HPDE6-E6E7 (cell line): ENCODE results near the gene COMMD10.

Experiments used
- DNase-seq: peaks from one replicate; pipeline ENCODE4 v3.0.0; 2011; ENCODE audit warnings: missing footprints; ENCODE audit errors: extremely low spot score

COMMD10 gene

DNA sequence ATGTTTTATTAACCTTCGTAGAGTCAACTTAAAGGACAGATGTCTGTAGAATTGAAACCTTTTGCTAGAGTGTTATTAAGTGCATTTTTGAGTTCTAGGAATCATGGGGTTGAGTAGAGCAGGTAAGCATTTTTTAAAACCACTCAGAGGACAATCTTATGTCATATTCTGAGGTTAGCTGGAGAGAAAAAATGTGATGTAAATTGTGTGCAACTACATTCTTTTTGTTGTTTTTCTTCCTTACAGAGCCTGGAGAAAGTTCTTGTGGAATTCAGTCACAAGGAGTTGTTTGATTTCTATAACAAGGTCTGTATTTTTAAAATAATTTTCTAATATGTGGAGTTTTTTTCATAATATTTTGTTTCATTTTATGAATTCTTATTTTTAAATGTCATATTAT is 206.4 kb downstream of the COMMD10 start:
- no peak for DNase-seq

DNA sequence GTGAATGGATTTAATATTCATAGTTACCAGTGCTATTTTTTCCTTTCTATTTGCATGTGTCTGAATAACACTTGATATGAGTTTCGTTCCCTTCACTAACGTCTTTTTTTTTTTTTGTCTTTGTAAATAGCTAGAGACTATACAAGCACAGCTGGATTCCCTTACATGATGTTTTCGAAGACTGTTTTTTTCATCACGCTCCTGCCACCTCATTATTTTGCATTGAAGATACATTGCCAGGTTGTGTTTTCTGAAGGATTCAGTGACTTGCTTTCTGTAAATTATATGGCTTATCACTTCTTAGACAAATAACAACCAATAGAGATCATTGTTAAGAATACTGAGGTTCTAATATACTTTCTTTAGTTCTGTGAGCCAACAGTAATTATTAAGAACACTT is 207.5 kb downstream of the COMMD10 start:
- DNase-seq = no peak

DNA sequence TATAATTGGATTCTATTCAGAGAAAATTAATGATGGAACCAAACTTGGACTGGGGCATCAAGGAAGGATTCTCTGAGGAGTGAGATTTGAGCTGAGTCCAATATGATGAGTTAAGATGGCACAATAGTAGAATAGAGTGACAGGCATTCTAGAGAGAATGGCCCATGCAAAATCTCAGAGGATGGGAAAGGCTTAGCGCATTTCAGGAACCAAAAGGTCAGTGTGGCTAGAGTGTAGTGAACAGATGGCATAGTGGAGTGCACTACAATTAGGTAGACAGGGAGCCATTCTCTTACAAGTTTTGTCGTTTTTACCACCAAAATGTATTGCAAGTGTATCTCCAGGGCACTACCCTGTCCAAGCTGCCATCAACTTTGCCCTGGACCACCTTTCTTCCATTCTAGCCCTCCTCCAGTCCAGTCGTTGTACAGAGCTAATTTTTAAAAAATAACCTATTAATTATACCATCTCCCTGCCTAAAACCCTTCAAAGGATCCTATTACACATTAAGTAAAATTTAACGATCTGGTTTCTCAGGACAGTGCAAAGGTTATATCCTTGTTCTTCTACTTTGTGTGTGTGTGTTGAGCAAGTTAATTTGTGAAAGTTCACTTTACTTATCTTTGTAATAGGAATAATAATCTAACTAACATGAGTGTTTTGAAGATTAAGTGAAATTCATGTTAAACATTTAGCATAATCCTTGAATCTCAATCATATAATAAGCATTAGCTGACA is 211.7 kb downstream of the COMMD10 start:
- no peak for DNase-seq

DNA sequence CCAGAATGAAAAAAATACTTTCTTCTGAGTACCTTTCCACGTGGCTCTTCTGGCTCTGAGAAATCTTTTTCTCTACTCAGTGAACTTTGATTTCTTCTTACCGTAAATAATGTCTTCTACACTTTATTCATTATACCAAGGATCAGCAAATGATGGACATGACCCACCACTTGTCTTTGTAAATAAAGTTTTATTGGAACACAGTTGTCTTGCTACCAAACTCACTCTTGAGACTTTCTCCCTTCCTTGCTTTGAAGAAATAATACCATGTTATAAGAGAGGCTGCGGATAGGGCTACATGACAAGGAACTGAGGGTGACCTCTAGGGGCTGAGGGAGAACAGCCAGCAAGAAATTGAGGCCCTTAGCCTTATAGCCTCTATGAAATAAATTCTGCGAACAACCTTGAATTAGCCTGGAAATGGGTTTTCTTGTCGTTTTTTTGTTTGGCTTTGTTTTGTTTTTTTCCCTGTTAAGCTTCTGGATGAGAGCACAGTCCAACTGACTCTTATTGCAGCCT is 212.5 kb downstream of the COMMD10 start:
- DNase-seq = no peak

DNA sequence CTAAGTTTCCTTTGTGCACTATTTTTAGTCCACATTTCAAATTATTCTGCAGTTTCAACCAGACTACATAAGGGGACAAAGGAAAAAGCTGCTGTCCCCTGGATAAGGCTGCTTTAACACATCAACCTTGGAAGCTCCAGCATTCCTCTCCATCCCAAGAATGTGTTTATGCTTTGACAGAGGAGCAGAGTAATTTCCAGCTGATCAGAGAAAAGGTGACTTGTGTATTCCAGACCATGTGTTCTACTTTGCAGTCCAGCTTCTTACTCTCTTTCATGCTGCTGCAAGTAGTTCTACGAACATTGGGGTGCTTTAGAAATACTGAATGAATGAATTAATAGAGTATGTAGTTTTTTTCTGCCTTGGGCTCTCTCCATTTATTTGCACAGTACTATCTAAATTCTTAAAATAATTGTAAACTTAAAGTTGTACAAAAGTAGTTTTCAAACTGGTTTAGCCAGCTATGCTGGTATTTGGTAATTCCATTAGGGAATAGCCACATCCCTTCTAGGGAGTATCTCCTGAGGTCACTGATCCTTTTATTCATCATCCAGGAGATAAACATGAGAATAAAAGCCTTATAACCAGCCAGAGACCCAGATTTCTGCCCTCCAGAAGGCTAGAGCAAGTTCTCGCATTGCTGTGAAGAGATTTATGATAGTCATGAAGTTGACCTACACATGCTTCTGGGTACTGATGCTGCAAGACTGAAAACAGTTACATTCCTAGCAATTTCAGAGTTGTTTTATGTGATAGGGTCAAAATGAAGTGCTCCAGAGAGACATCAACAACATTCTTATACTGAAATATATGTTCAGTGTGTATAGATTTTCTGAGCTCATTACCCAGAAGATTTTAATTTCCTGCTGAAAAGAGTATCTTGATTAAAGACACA is 215.2 kb downstream of the COMMD10 start:
- no peak for DNase-seq

DNA sequence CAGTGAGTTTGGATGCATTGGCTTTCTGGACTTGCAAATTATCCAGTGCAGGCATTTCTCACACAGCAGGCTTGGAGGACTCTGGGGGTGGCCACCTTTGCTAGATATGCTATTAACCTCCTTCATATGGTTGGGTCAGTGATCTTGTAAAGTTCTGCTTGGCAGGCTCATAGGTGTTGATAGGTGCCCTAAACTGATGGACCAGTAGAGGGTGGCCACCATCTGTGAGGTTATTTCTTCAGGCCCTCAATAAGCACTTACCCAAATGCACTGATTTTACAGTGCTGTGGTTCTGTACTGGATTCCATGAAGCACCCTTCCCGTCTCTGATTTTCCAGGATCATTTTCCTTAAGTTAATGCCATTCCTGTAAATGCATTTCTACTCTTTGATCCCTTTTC is 216.3 kb downstream of the COMMD10 start:
- DNase-seq = no peak

DNA sequence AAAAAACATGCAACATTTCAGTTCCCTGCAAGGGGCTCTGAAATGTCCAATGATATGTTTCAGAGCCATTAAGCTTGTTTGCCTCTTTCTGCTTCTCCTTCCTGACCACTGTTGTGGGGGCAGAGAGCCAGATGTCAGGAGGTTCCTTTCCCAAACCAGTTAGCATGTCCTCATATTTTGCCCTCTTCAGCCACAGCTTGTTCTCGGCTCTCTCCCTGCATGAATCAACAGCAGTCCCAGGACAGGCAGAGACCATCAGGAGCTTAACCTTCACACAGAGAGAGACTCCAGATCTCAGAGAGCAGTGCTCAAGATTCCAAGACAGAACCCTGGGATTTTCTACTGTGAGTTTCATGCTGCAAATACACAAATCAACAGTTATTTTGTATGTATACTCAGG is 218.5 kb downstream of the COMMD10 start:
- DNase-seq = no peak

DNA sequence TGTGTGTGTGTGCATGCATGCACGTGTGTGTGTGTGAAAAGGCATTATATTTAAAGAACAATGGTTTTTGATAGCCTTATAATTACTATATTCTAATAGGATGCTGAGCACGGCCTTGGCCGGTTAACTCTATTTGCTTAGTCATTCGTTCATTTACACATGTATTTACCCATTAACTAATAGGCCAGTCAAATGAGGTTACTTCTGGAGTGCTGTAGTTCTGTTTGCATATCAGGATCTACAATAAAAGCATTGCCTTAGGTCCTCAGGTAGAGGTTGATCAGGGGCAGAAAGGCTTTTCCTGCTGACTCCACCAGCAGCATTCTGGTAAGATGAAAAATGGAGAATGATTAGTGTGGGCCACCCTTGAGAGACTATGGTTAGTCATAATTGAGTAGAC is 219.0 kb downstream of the COMMD10 start:
- DNase-seq = no peak

DNA sequence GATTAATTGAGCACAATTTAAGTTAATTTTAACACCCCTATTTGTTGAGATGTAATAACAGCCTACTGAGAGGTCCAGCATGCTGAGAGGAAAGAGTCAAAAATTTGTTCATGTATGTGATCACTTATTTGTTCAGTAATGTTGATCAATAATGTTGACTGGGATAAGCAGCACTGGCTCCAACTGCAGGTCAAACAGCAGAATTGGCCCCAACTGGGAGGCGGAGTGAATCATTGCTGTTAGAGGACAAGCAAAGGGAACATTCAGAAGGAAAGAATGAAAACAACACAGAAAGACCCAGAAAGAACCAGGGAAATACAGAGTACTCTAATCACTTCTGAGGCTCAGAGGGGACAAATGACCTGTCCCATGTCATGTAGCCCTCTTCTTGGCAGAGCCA is 221.1 kb downstream of the COMMD10 start:
- DNase-seq = no peak

DNA sequence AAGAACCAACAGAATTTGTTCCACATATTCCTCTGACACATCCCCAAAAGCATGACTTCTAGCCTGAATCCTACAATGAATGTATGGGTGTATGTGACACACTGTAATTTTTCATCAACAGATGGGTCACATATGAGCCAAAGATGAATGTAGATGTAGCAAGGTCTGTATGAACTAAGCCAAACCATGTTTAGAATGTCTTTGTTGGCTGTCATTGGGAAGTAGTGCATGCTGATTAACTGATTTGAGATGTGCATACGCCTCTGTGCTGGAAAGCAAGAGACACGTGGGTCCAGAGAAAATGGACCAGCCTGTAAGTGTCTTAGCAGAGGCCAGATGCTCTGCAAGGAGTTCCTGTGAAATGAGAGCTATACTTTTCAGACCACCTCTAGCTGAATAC is 222.0 kb downstream of the COMMD10 start:
- no peak for DNase-seq

DNA sequence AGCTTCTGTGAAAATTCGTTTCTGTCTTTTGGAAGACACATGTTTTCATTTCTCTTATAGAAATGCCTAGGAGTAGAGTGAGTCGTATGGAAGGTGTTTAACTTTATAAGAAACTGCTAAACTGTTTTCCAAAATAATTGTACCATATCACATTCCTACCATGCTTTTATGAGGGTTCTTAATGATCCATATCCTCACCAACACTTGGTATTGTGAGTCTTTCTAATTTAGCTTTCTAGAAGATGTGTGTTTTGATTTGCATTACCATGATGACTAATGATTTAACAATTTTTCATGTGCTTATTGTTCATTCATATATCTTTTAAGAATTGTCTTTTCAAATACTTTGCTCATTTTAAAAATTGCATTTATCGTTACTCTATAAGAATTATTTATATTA is 223.6 kb downstream of the COMMD10 start:
- DNase-seq = no peak

DNA sequence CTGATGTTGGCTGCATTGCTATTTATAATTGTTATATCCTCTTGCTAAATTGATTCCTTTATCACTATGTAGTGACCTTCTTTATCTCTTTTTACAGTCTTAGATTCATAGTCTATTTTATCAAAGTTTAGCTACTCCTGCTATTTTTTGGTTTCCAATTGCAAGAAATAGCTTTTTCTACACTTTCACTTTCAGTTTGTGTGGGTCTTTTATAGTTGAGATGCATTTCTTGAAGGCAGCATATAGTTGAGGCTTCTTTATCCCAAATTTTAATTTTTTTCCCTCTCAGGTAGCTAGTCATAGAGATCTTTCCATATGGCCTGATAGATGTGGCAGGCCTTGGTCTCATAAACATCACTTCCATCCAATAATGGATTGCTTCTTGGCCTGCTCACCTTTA is 228.5 kb downstream of the COMMD10 start:
- no peak for DNase-seq

DNA sequence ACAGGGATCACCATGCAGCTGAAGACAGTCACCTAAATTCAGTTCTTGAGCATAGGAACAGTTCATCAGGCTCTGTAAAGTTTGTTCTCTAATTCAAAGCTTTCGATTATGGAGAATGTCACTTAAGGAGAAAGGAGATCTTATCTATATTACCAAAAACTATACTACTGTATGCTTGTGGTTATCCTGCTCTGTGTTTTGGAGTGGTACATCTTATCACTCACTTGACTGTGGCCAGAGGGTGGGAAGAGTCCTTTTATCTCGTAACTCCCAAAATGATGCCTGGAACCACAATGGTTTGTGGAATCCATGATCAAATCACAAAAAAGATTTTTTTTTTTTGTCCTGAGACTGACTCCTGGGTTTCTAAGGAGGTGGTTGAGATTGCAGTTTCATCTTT is 230.7 kb downstream of the COMMD10 start:
- DNase-seq = no peak

DNA sequence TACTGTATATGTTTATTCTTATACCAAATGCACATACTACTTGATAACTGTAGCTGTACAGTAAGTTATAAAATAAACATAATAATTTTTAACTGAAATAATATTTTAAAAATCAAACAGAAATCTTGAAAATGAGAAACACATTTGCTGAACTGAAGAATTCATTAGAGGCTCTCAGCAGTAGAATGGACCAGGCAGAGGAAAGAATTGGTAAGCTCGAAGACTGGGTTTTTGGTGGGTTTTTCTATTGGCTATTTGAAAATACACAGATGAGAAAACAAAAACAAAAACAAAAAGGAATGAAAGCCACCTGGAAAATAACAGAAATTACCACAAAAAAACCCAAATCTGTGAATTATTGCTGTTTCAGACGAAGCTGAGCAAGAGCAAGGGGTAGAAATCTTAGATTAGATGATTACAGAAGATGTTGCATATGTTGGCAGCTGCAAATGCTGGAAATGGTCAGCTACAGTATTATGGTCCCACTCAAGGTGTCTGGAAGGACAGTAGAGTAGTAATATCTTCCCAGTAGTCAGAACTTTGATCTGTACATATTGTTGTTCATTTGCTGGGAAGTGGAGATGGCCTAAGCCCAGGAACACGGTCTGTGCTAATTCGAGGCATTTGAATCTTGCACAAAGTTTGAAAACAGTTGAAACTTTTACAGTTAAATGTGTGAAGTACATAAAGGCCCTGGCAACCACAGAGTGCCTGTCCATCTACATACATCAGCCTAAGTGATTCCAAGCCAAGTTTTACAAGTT is 233.4 kb downstream of the COMMD10 start:
- DNase-seq = no peak

DNA sequence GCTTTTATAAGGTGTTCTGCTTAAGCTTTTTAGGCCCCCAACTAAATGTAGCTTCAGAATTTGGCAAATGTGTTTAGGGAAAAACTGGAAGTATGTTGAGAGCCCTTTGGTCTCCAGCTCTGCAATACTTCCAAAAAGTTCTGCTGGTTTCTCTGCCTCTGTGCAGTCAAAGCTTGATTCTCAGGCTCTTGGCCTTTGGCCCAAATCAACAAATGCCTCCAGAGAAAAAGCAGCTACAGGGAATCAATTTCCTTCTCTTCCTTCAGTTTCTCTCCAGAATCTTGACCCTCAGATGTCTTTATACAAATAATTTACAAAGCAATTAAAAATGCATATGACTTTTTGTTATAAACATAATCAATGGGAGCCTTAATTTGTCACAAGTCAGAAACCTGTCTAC is 235.7 kb downstream of the COMMD10 start:
- no peak for DNase-seq

DNA sequence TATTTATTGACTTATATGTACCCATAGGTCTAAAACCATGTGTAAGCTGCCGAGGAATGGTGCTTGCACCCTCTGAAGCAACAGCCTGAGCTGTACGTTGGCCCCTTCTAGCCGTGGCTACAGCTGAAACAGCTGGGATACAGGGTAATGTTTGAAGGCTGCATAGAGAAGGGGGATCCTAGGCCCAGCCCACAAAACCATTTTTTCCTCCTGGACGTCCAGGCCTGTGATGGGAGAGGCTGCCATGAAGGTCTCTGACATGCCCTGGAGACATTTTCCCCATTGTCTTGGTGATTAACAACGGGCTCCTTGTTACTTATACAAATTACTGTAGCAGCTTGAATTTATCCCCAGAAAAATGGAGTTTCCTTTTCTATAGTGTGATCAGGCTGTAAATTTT is 244.7 kb downstream of the COMMD10 start:
- no peak for DNase-seq

DNA sequence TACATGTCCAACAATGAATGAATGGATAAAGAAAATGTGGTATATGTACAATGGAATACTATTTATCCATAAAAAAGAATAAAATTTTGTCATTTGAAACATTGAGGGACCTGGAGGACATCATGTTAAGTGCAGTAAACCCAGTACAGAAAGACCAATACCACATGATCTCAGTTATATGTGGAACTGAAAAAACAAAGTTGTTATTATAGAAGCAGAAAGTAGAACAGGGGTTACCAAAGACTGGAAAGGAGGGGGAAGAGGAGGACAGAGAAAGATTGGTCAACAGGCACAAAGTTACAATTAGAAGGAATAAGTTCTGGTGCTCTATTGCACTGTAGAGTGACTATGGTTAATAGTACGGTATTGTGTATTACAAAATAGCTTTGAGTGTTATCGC is 256.0 kb downstream of the COMMD10 start:
- no peak for DNase-seq
